SK-N-SH treated with all-trans-retinoic acid at 6 μM for 48 hours (cell line): ENCODE results near the gene RNF144A.
A peak's percentile ranks its signal among the peaks of the same experiment; 100 is the strongest.

ENCODE experiments used
- ATAC-seq: fragments of 200-7000 bp; cut with Tn5 transposase; 3 replicates; pipeline ENCODE4 v1.9.1; 2020; ENCODE audit warnings: mild to moderate bottlenecking, moderate library complexity
- ARNTL ChIP-seq: fragments of 450-650 bp; formaldehyde crosslinking; IDR thresholded peaks from 2 replicates; pipeline ENCODE4 v1.5.0; 2020; ENCODE audit warnings: low read depth, mild to moderate bottlenecking, moderate library complexity, borderline replicate concordance
- CSDC2 ChIP-seq: fragments of 250-450 bp; sonication (Bioruptor Pico); IDR thresholded peaks from 2 replicates; pipeline ENCODE4 v1.5.0; 2020; ENCODE audit warnings: mild to moderate bottlenecking, moderate library complexity
- ESRRG ChIP-seq: fragments of 250-450 bp; sonication (Bioruptor Pico); IDR thresholded peaks from 2 replicates; pipeline ENCODE4 v1.6.1; 2021; ENCODE audit warnings: mild to moderate bottlenecking
- GLIS3 ChIP-seq: fragments of 250-450 bp; sonication (Bioruptor Pico); IDR thresholded peaks from 2 replicates; pipeline ENCODE4 v1.5.0; 2020; ENCODE audit warnings: mild to moderate bottlenecking, moderate library complexity
- ISL1 ChIP-seq: fragments of 250-450 bp; sonication (Bioruptor Pico); IDR thresholded peaks from 2 replicates; pipeline ENCODE4 v2.1.2; 2022; ENCODE audit warnings: mild to moderate bottlenecking, moderate library complexity
- OSR1 ChIP-seq: fragments of 250-450 bp; sonication (Bioruptor Pico); IDR thresholded peaks from 2 replicates; pipeline ENCODE4 v1.8.0; 2022; ENCODE audit warnings: moderate library complexity, mild to moderate bottlenecking, inconsistent platforms
- PPARA ChIP-seq: fragments of 250-450 bp; sonication (Bioruptor Pico); IDR thresholded peaks from 2 replicates; pipeline ENCODE4 v1.5.0; 2020; ENCODE audit warnings: mild to moderate bottlenecking, borderline replicate concordance
- RARB ChIP-seq: fragments of 250-450 bp; sonication (Bioruptor Pico); IDR thresholded peaks from 2 replicates; pipeline ENCODE4 v1.8.0; 2021; ENCODE audit warnings: mild to moderate bottlenecking, moderate library complexity
- SNAI2 ChIP-seq: fragments of 250-450 bp; sonication (Bioruptor Pico); IDR thresholded peaks from 2 replicates; pipeline ENCODE4 v1.5.0; 2020; ENCODE audit warnings: mild to moderate bottlenecking, moderate library complexity
- TCF4 ChIP-seq: fragments of 250-450 bp; sonication (Bioruptor Pico); IDR thresholded peaks from 2 replicates; pipeline ENCODE4 v1.8.0; 2021; ENCODE audit warnings: mild to moderate bottlenecking, moderate library complexity, borderline replicate concordance
- TOX ChIP-seq: fragments of 250-450 bp; sonication (Bioruptor Pico); IDR thresholded peaks from 2 replicates; pipeline ENCODE4 v1.8.0; 2021; ENCODE audit warnings: mild to moderate bottlenecking, moderate library complexity, borderline replicate concordance
- TSHZ2 ChIP-seq: fragments of 250-450 bp; sonication (Bioruptor Pico); IDR thresholded peaks from 2 replicates; pipeline ENCODE4 v1.5.0; 2020; ENCODE audit warnings: mild to moderate bottlenecking, moderate library complexity
- ZC3H10 ChIP-seq: fragments of 250-450 bp; sonication (Bioruptor Pico); IDR thresholded peaks from 2 replicates; pipeline ENCODE4 v1.5.1; 2021; ENCODE audit warnings: mild to moderate bottlenecking, moderate library complexity
- ZFP3 ChIP-seq: fragments of 250-450 bp; sonication (Bioruptor Pico); IDR thresholded peaks from 2 replicates; pipeline ENCODE4 v1.5.0; 2020; ENCODE audit warnings: mild to moderate bottlenecking, moderate library complexity
- ZNF565 ChIP-seq: fragments of 450-650 bp; formaldehyde crosslinking; conservative IDR thresholded peaks from 2 replicates; pipeline ENCODE4 v1.5.0; 2020; ENCODE audit warnings: low read depth, mild to moderate bottlenecking, moderate library complexity
- ZNF70 ChIP-seq: fragments of 450-650 bp; formaldehyde crosslinking; IDR thresholded peaks from 2 replicates; pipeline ENCODE4 v1.5.0; 2020; ENCODE audit warnings: mild to moderate bottlenecking, moderate library complexity
- ZNF8 ChIP-seq: fragments of 450-650 bp; formaldehyde crosslinking; IDR thresholded peaks from 2 replicates; pipeline ENCODE4 v1.5.0; 2020; ENCODE audit warnings: mild to moderate bottlenecking, moderate library complexity
- TF ChIP-seq, protein P1 (sequence below): fragments of 250-450 bp; sonication (Bioruptor Pico); IDR thresholded peaks from 2 replicates; pipeline ENCODE4 v1.8.0; 2020; ENCODE audit warnings: mild to moderate bottlenecking, moderate library complexity, borderline replicate concordance
- TF ChIP-seq, protein P2 (sequence below): fragments of 250-450 bp; sonication (Bioruptor Pico); IDR thresholded peaks from 2 replicates; pipeline ENCODE4 v1.5.1; 2021; ENCODE audit warnings: mild to moderate bottlenecking, moderate library complexity
- TF ChIP-seq, protein P3 (sequence below): fragments of 250-450 bp; sonication (Bioruptor Pico); IDR thresholded peaks from 2 replicates; pipeline ENCODE4 v1.8.0; 2021; ENCODE audit warnings: low read depth, mild to moderate bottlenecking, moderate library complexity, borderline replicate concordance

Gene RNF144A

GRCh38 chr2:6952101-6952500 lies 34.9 kb downstream of the RNF144A start:
- TF ChIP-seq TCF4 (CRISPR knock-in tag): peak; percentile 71
- no peak for TF ChIP-seq ESRRG
- ATAC-seq: no peak

DNA sequence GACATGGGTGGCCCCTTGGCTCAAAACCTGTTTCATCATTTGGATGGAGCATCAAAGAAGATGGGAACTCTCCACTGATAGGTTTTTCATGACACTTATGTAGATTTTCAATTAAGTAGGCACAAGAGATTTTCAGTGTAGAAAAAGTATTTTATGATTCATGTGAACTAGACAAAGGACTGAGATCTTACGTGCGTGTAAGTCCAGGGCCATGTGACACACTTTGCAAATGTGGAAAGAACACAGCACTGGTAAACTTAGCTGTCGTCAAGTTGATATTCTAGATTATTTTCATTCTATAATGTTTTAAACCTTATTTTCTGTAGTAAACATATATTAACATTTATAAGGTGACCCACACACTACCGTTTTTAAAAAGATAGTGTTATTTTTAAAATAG lies 37.4 kb downstream of the RNF144A start:
- no peak for TF ChIP-seq ARNTL
- no peak for TF ChIP-seq ZNF8 (CRISPR knock-in tag)
- no peak for TF ChIP-seq PPARA (CRISPR knock-in tag)
- TF ChIP-seq TCF4 (CRISPR knock-in tag): no peak
- TF ChIP-seq ZFP3 (CRISPR knock-in tag): no peak
- TF ChIP-seq ISL1: no peak
- TF ChIP-seq RARB (CRISPR knock-in tag): no peak
- TF ChIP-seq ESRRG: no peak
- no peak for TF ChIP-seq TOX (CRISPR knock-in tag)
- TF ChIP-seq TSHZ2 (CRISPR knock-in tag): no peak
- TF ChIP-seq ZNF70 (CRISPR knock-in tag): no peak
- TF ChIP-seq, protein P1, sequence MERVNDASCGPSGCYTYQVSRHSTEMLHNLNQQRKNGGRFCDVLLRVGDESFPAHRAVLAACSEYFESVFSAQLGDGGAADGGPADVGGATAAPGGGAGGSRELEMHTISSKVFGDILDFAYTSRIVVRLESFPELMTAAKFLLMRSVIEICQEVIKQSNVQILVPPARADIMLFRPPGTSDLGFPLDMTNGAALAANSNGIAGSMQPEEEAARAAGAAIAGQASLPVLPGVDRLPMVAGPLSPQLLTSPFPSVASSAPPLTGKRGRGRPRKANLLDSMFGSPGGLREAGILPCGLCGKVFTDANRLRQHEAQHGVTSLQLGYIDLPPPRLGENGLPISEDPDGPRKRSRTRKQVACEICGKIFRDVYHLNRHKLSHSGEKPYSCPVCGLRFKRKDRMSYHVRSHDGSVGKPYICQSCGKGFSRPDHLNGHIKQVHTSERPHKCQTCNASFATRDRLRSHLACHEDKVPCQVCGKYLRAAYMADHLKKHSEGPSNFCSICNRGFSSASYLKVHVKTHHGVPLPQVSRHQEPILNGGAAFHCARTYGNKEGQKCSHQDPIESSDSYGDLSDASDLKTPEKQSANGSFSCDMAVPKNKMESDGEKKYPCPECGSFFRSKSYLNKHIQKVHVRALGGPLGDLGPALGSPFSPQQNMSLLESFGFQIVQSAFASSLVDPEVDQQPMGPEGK: no peak
- TF ChIP-seq ZC3H10 (CRISPR knock-in tag): no peak
- TF ChIP-seq, protein P2, sequence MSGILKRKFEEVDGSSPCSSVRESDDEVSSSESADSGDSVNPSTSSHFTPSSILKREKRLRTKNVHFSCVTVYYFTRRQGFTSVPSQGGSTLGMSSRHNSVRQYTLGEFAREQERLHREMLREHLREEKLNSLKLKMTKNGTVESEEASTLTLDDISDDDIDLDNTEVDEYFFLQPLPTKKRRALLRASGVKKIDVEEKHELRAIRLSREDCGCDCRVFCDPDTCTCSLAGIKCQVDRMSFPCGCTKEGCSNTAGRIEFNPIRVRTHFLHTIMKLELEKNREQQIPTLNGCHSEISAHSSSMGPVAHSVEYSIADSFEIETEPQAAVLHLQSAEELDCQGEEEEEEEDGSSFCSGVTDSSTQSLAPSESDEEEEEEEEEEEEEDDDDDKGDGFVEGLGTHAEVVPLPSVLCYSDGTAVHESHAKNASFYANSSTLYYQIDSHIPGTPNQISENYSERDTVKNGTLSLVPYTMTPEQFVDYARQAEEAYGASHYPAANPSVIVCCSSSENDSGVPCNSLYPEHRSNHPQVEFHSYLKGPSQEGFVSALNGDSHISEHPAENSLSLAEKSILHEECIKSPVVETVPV: no peak
- no peak for TF ChIP-seq OSR1 (CRISPR knock-in tag)
- no peak for TF ChIP-seq GLIS3 (CRISPR knock-in tag)
- no peak for ATAC-seq

- TF ChIP-seq SNAI2: no peak
- no peak for TF ChIP-seq ESRRG
- no peak for TF ChIP-seq ZNF565 (CRISPR knock-in tag)
- TF ChIP-seq PPARA (CRISPR knock-in tag): no peak
- TF ChIP-seq, protein P1: no peak
- TF ChIP-seq, protein P2: no peak
- TF ChIP-seq, protein P3, sequence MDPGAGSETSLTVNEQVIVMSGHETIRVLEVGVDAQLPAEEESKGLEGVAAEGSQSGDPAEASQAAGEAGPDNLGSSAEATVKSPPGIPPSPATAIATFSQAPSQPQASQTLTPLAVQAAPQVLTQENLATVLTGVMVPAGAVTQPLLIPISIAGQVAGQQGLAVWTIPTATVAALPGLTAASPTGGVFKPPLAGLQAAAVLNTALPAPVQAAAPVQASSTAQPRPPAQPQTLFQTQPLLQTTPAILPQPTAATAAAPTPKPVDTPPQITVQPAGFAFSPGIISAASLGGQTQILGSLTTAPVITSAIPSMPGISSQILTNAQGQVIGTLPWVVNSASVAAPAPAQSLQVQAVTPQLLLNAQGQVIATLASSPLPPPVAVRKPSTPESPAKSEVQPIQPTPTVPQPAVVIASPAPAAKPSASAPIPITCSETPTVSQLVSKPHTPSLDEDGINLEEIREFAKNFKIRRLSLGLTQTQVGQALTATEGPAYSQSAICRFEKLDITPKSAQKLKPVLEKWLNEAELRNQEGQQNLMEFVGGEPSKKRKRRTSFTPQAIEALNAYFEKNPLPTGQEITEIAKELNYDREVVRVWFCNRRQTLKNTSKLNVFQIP (CRISPR knock-in tag): no peak
- no peak for TF ChIP-seq RARB (CRISPR knock-in tag)
- no peak for TF ChIP-seq ZC3H10 (CRISPR knock-in tag)
- TF ChIP-seq ZNF8 (CRISPR knock-in tag): no peak
- TF ChIP-seq ARNTL: no peak
- TF ChIP-seq GLIS3 (CRISPR knock-in tag): no peak
- TF ChIP-seq CSDC2 (CRISPR knock-in tag): no peak
- no peak for TF ChIP-seq ISL1
- no peak for TF ChIP-seq OSR1 (CRISPR knock-in tag)
- TF ChIP-seq ZNF70 (CRISPR knock-in tag): no peak
- ATAC-seq: no peak
Observed at GRCh38 chr2:6955511-6956136, 38.4 kb downstream of the RNF144A start.
